GM18951 (cell line): Measurements from ENCODE around the gene GMCL1.

ENCODE experiments used
- POLR2A ChIP-seq: IDR thresholded peaks from 4 replicates; pipeline ENCODE4 v1.6.1; 2011; ENCODE audit warnings: mild to moderate bottlenecking; ENCODE audit not compliant: insufficient read length, insufficient read depth; ENCODE audit errors: extremely low read depth
- in situ Hi-C: fragments of 300-500 bp; cut with MboI; formaldehyde crosslinking; loops from one replicate; pipeline ENCODE4 v1.12.0; 2022; ENCODE audit warnings: low sequenced_read_pairs, mixed read lengths, inconsistent platforms; ENCODE audit not compliant: unreplicated experiment

The GMCL1 gene, protein sequence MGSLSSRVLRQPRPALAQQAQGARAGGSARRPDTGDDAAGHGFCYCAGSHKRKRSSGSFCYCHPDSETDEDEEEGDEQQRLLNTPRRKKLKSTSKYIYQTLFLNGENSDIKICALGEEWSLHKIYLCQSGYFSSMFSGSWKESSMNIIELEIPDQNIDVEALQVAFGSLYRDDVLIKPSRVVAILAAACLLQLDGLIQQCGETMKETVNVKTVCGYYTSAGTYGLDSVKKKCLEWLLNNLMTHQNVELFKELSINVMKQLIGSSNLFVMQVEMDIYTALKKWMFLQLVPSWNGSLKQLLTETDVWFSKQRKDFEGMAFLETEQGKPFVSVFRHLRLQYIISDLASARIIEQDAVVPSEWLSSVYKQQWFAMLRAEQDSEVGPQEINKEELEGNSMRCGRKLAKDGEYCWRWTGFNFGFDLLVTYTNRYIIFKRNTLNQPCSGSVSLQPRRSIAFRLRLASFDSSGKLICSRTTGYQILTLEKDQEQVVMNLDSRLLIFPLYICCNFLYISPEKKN

DNA sequence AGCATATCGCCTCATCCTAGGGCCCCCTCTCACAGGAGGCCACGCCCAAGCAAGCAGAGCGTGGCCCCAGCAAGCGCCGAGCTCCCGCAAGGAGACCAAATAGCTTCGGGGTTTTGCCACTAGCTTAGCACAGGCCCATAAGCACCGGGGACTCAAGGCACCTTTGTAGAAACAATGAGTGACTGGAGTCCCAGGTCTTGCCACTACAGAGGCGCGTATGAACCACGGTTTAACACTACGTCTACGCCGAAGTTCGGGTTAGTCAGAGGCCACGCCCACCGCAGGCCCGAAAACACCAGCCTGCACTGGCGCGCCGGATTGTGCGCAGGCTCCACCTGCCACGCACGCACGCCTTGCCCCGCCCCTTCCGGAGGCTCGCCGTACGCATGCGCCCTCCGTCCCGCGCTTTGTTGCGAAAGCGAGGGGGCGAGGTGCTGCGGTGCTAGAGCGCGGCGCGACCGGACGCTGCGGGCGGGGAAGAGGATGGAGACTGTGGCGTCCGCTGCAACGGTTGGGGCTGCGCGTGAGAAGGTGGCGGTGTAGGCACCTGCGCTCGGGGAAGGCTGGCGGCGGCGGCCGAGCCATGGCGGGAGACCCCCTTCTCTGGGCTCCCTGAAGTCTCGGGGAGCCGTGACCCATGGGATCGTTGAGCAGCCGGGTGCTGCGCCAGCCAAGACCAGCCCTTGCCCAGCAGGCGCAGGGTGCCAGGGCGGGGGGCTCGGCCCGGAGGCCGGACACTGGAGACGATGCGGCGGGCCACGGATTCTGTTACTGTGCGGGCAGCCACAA lies at the start of gene GMCL1:
GMCL1 (plus strand) TSS at position 405 of the 789 bp plus-strand sequence; CDS start at position 638, 233 bp downstream.
- in situ Hi-C loops = no loop called here
- peak; percentile 80 for TF ChIP-seq POLR2A

DNA sequence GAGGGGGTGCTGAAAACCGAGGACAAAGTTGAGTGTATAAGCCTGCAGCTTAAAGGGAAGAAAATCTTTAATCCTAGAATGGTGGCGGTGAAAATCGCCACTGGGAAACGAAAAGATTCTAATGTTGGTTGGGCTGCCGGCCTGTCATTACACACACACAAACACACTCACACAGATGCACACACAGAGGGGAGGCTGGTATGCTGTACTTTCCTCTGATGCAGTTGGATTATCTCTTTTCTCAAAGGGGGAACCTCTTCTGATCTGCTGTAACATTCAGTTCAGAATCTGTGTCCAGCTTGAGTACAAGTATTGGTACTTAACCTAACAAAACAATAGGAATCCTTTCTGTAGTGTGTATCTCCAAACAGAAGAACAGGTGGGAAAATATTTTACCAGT lies 48.5 kb upstream of the GMCL1 start:
- in situ Hi-C loops = no loop called here
- TF ChIP-seq POLR2A = no peak

DNA sequence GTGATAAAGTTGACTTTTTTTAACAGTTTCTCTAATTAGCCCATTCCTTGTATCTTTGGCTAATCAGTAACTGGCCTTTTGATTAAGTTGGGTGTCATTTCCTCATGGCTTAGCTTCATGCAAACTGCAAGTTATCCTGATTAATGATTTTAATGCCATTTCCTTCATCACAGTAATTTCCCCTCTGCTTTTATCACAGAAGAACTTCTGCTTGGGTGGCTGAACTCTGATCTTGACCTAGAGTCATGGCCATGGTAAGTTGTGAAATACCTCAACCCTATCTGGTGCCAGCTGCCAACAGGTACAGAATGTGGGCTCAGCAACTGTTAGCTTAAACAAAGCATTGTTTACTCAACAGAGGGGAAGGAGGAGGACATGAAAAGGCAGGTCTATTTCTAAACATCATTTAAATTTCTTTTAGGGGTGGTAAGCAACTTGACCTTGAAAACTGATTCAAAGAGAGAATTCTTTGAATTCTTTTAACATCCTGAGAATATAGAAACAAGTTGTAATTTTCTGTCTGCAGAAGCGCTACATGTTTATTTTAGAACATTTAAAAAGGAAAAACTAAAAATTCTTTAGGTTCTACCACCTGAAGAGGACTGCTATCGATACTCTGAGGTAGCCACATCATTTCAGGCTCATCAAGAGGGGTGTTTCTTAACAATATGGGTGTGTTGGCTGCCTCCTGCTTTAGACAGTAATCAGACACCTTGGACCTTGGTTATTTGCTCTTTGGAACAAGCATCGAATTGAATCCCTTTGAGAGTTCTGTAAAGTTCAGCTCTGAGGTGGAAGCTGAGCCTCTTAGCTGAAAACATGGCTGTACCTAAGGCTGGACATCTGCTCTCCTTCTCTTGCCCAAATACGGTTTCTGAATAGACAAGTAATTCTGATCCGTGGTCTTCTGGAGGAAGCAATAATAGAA lies 47.9 kb upstream of the GMCL1 start:
- in situ Hi-C loops = no loop called here
- no peak for TF ChIP-seq POLR2A

- no peak for TF ChIP-seq POLR2A
- in situ Hi-C loops = no loop called here
Observed at GRCh38 chr2:69784228-69784627, 45.2 kb upstream of the GMCL1 start.

DNA sequence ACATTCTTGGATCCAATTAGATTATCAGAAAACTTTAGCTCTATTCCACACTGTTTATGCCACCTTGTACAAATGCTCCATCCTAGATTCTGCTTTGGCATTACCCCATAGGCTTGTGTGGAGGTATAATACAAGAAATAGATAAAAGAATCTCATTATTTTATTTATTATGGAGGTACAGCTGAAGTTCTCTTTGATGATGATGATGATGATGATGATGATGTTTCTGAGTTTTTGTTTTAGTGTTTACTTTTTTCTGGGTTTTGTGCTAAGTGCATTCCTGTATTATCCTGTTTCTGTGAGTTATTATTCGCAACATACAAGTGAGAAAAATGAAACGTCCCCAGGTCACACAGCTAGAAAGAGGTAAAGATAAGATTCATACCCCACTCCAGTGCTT lies 44.1 kb upstream of the GMCL1 start:
- no peak for TF ChIP-seq POLR2A
- in situ Hi-C loops = no loop called here

DNA sequence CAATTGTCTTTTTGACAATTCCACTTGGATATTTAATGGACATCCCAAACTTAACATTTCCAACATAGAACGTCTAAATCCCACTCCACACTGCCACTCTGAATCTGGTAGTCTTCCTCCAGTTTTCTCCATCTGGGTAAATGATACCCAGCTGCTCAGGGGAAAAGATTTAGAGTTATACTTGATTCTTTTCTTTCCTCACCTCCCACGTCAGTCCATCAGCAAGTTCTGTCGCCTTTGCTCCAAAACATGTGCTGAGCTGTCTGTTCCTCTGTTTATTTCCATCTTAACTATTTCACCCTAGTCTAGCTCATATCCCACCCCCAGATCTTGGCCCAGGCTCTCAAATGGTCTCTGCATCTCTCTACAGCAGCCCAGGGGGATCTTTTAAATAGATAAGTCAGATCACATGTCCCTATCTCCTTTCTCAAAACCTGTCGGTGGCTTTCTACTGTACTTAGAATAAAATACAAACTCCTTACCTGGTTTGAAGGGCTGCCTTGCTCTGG lies 43.4 kb upstream of the GMCL1 start:
- TF ChIP-seq POLR2A = no peak
- in situ Hi-C loops = no loop called here

DNA sequence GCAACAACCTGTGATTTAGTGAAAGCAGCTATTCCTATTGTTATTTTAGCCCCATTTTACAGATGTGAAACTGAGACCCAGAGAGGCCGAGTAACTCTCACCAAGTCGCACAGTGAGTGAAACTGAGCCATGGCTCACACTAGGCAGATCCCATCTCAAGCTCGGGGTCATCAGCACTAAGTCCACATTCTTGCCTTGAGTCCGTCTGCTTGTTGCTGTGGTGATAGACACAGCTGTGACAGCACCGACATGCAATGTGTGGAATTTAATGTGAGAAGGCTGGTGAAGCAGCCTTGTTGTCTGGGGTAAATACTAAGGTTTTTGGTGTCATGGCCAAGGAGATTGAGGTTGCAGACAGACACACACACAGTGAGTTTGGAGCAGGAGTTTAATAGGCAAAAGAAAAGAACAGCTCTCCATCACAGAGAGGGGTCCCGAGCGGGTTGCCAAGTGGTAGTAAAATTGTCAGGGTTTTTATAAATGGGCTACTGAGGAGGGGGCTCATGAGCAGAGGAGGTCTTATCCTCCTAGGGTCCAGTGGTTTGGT lies 40.2 kb upstream of the GMCL1 start:
- in situ Hi-C loops = no loop called here
- TF ChIP-seq POLR2A = no peak

- in situ Hi-C loops = no loop called here
- TF ChIP-seq POLR2A = no peak
Observed at GRCh38 chr2:69789772-69790600, 39.5 kb upstream of the GMCL1 start.

- TF ChIP-seq POLR2A = no peak
Observed at GRCh38 chr2:69790601-69790959, 38.9 kb upstream of the GMCL1 start.

GRCh38 chr2:69791045-69791444 lies 38.4 kb upstream of the GMCL1 start:
- no peak for TF ChIP-seq POLR2A
- in situ Hi-C loops = no loop called here

More at GRCh38 chr2:69790601-69790959, 38.9 kb upstream of the GMCL1 start:
- in situ Hi-C loops = no loop called here

DNA sequence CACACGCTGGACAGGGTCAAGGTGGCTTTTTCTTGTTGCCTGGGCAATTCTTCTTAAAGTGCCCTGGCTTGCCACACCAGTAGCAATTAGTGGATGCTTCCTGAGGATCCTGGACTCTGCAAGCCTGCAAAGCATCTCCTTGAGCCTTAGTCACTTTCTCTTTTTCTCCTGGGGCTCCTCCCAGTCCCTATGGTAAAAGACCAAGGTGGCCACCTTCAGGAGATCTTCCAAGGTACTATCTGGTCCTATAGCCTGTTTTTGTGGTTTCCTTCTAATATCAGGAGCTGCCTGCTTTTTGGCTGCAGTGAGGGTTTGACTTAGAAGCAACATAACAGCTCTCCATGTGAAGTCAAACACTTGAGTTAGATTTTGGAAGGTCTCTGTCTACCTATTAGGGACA lies 33.3 kb upstream of the GMCL1 start:
- no peak for TF ChIP-seq POLR2A
- in situ Hi-C loops = no loop called here
